HG03066 (cell line): ENCODE results near the gene YJEFN3.

Experiments
- ATAC-seq: cut with Tn5 transposase; IDR thresholded peaks from one replicate; pipeline ENCODE4 v1.9.1; 2021; ENCODE audit warnings: low read depth; ENCODE audit not compliant: unreplicated experiment

The YJEFN3 gene

DNA sequence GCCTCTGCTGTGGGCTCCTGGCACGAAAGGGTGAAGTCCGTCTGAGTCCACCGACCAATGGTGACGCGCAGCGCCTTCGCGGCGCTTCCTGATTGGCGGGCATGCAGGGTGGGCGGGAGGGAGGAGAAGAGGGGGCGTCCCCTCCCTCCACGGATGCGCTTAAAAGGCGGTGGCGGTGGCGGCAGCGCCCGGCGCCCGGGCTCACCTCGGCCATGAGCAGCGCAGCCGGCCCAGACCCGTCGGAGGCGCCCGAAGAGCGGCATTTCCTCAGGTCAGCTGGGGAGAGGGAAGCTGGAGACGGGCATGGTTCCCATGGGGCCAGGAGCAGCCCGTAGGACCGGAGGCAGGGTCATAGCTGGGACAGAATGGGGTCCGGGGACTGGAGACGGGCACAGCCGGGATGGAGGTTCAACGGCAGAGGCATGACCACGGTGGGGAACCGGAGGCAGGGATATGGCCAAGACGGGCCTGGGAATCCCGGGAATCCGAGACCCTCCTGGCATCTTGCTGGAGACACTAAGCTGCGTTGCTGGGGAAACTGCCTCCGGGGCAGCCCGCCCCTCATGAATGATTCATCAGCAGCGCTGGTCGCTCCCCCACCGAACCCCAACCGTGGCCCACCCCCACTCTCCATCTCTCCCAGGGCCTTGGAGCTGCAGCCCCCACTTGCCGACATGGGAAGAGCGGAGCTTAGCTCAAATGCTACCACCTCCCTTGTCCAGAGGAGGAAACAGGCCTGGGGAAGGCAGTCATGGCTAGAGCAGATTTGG, at the start of gene YJEFN3:
YJEFN3 (plus strand) TSS at position 191 of the 770 bp plus-strand sequence; CDS start at position 213, 22 bp downstream.
- no peak for ATAC-seq

- no peak for ATAC-seq
Measured at GRCh38 chr19:19480688-19481087, 48.0 kb upstream of the YJEFN3 start.

- ATAC-seq = no peak
Measured at GRCh38 chr19:19482809-19483596, 45.7 kb upstream of the YJEFN3 start.

- no peak for ATAC-seq
Measured at GRCh38 chr19:19485161-19485997, 43.3 kb upstream of the YJEFN3 start.

- no peak for ATAC-seq
Measured at GRCh38 chr19:19485998-19486290, 42.8 kb upstream of the YJEFN3 start.

DNA sequence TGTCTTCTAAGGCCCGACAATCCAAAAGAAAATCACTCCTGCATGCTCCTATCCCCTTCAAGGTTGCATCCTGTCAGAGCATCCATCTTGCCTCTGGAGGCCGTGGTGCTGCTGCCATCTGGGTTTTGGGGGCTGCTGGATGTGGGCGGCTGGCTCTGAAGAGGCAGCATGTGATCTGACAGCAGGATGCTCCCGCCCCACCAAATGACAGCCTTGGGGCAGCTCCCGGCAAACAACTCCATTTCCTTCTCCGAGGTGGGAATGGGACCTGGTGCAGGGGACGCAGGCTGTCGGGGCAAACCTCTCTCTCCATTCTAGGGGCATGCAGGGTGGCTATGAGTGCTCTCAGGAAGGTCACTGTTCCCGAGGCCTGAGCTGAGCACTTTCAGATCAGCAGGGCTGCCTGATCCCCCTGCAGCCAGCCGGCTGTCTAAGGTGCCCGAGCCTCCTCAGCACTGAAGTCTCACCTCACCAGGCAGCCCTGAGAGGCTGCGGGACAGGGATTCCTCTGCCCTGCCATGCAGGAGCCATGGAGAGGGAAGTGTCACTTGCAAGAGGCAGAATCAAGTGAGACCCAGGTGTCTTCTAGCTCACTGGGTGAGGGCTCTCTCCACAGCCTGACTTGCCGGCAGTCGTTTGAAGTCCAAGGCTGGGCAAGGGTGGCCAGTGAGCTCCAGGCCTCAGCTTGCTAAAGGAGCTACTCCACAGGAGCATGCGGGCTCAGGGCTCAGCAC, 42.2 kb upstream of the YJEFN3 start:
- ATAC-seq = no peak

GRCh38 chr19:19487077-19487949, 41.4 kb upstream of the YJEFN3 start:
- ATAC-seq = no peak

GRCh38 chr19:19487950-19488874, 40.5 kb upstream of the YJEFN3 start:
- no peak for ATAC-seq

DNA sequence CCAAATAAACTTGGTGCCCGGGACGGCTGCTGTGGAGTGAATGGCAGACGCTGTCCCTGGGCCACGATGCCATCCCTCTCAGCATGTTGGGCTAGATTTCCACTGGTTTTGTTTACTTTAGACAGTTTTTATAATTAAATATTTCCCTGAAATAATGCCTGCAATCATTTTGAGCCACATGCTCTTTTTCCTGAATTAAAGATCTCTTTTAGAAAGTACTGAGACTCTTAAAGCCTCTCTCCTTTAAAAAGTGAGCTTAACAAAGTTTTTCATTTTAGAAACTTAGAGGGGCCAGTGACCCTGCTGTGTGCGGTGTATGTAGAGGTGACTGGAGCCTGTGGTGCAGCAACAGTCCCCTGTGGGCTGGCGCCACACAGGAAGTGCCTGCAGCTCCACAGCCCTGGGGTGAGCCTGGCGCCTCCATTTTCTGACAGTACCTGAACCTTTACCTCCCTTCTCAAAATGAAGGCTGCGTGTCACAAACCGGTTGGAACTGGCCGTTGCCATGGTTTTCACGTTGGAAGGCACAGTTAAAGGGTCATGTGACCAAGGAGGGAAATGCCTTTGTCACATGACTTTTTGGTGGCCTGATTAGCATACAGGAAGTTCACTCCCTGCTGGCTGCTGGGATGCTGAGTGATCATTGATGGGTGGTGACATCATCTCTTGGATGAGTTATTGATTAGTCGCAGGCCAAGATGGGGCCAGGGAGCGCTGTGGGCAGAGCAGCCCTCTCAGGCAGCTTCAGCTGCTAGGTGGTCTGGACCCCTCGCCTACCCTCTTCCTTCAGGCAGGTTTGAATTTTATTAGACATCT, 39.6 kb upstream of the YJEFN3 start:
- ATAC-seq = no peak

- no peak for ATAC-seq
Measured at GRCh38 chr19:19489804-19490204, 38.9 kb upstream of the YJEFN3 start.

DNA sequence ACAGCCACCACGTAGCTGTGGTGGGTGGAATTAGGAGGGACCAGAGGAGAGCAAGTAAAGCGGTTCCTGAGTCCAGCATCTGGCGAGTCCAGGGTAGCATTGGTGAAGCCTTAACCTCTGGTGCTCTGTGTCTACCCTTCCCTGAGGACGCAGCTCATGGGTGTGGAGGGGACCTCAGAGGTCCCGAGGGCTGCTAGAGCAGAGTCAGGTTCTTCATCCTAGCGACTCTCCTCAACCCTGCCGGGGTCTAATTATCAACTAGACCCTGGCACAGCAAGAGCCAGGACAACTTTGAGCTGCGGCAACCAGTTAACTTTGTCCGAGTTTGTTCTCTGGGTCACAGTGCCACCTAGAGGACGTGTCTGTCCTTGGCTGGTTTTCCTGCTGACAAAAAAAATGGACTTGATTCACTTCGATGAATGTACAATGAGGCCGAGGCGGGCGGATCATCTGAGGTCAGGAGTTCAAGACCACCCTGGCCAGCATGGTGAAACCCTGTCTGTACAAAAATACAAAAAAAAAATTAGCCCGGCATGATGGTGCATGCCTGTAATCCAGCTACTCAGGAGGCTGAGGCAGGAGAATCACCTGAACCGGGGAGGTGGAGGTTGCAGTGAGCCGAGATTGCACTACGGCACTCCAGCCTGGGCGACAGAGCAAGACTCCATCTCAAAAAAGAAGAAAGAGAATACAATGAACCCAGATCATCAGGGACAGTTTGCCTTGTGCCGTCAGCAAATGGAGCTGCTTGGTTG, 38.3 kb upstream of the YJEFN3 start:
- no peak for ATAC-seq

GRCh38 chr19:19491321-19492025, 37.2 kb upstream of the YJEFN3 start:
- ATAC-seq = no peak

DNA sequence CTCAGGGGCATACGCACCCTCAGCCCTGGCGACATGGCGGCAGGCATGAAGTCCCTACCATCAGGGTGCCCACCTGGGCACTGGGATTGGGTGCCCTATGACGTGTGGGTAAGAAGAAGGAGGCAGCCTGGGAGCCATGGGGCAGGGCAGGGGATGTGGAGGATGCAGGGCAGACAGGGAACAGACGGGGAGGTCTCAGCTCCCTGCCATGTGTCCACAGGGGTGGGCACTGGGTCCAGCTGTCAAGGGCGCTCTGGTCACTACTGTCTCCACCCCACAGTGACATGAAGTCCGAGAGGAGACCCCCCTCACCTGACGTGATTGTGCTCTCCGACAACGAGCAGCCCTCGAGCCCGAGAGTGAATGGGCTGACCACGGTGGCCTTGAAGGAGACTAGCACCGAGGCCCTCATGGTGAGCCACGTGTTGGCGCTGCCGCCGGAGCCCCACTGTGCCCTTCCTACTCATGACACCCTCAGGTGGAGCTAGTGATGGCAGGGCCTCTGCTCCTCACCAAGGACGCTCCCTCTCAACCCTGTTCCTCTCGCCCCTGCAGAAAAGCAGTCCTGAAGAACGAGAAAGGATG, 36.6 kb upstream of the YJEFN3 start:
- ATAC-seq = no peak

DNA sequence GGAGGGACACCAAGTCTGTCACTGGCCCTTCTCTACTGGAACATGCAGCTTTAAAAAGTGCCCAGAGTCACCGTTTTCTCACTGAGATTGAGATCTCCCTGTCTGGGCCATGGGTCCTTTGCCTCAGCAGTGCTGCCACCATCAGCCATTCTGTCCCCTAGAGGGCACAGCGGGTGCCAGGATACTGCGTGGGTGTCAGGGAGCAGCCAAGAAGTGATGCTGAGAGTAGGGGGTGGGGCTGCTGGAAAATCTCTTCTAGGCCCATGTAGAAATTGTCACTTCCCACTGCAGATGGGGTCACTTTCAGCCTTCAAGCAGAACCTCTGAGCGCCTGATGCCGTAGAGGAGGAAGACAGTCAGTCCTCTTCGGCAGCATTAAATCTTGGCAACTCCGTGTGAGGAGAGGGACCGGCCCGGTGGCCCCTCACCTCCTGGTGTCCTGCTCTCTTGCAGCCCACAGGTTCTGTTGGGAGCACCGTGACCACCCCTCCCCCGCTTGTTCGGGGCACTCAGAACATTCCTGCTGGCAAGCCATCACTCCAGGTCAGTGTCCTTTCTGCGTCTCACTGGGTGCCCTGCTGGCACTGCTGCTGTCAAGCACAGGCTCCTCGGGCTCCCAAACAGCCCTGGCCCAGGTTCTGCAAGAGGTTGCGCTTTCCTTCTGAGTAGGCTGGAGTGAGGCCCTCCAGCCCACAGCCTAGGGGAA, 34.7 kb upstream of the YJEFN3 start:
- no peak for ATAC-seq
